ENCODE results near the gene OR4K2. TPM values are rescaled to one million over a fixed set of nuclear protein-coding genes. Genes with fewer than 3 reads are reported as not detected.

OR4K2 gene
- total RNA-seq, 1 donor from 2014 or later, result not detected

GRCh38 chr14:19917243-19917642 is 42.3 kb downstream of the OR4K2 start:
- DNase-seq (ENCODE audit: low spot score), result no peak
- no peak overlapping the region for H3K27ac Mint-ChIP-seq
- no peak overlapping the region for H3K27ac ChIP-seq
- no peak overlapping the region for H3K4me2 ChIP-seq
- TF ChIP-seq EZH2phosphoT487 (IDR thresholded peaks at IDR 0.05), result no peak
- peaks cover 81% of the 10 kb centered on the region for H3K9me3 ChIP-seq (ENCODE audit: low read depth)
- no peaks in the 10 kb centered on the region for H3K36me3 Mint-ChIP-seq
- H3K36me3 ChIP-seq, result no peaks in the 10 kb centered on the region
- no peaks in the 10 kb centered on the region for H3F3A ChIP-seq (ENCODE audit: low read depth)
- no peak overlapping the region for H2AFZ ChIP-seq (replicated peaks)
- H3K4me1 ChIP-seq, result no peaks in the 10 kb centered on the region
- no peak overlapping the region for H3K4me3 Mint-ChIP-seq
- no peaks in the 10 kb centered on the region for H3K27me3 ChIP-seq
- H3K79me2 ChIP-seq (ENCODE audit: low read depth), result no peaks in the 10 kb centered on the region
- H3K4me1 Mint-ChIP-seq, result no peaks in the 10 kb centered on the region
- peaks cover 17% of the 10 kb centered on the region for H3K9me3 Mint-ChIP-seq
- no peaks in the 10 kb centered on the region for H4K20me1 ChIP-seq (ENCODE audit: low read depth)
- no peaks in the 10 kb centered on the region for H3K27me3 Mint-ChIP-seq (ENCODE audit: insufficient read depth, low read depth)
- no peak overlapping the region for H3K9ac ChIP-seq
- no peak overlapping the region for H3K4me3 ChIP-seq

GRCh38 chr14:19917955-19918518 is 43.1 kb downstream of the OR4K2 start:
- no peak for TF ChIP-seq EZH2phosphoT487 (IDR thresholded peaks at IDR 0.05)
- Histone ChIP-seq H3K9ac (no peak overlapping the region), H3K4me1 (no peaks in the 10 kb centered on the region), H3F3A (ENCODE audit: low read depth) (no peaks in the 10 kb centered on the region), H3K79me2 (ENCODE audit: low read depth) (no peaks in the 10 kb centered on the region), H3K4me2 (no peak overlapping the region), H3K27me3 (no peaks in the 10 kb centered on the region), H3K27ac (no peak overlapping the region), H4K20me1 (ENCODE audit: low read depth) (no peaks in the 10 kb centered on the region), H3K4me3 (no peak overlapping the region), H2AFZ (replicated peaks) (no peak overlapping the region), H3K36me3 (no peaks in the 10 kb centered on the region), H3K9me3 (ENCODE audit: low read depth) (peaks cover 83% of the 10 kb centered on the region)
- peaks cover 13% of the 10 kb centered on the region for H3K9me3 Mint-ChIP-seq
- no peaks in the 10 kb centered on the region for H3K27me3 Mint-ChIP-seq (ENCODE audit: insufficient read depth, low read depth)
- no peak for DNase-seq (ENCODE audit: low spot score)
- no peak overlapping the region for H3K27ac Mint-ChIP-seq
- H3K36me3 Mint-ChIP-seq, result no peaks in the 10 kb centered on the region
- no peak overlapping the region for H3K4me3 Mint-ChIP-seq
- H3K4me1 Mint-ChIP-seq, result no peaks in the 10 kb centered on the region

GRCh38 chr14:19918553-19919264 is 43.8 kb downstream of the OR4K2 start:
- H3K9ac ChIP-seq, result no peak overlapping the region
- H3K79me2 ChIP-seq (ENCODE audit: low read depth), result no peaks in the 10 kb centered on the region
- no peaks in the 10 kb centered on the region for H3K4me1 ChIP-seq
- no peak overlapping the region for H3K4me3 ChIP-seq
- Mint-ChIP-seq H3K27ac (no peak overlapping the region), H3K27me3 (ENCODE audit: insufficient read depth, low read depth) (no peaks in the 10 kb centered on the region), H3K4me1 (no peaks in the 10 kb centered on the region), H3K36me3 (no peaks in the 10 kb centered on the region), H3K9me3 (peaks cover 9% of the 10 kb centered on the region), H3K4me3 (no peak overlapping the region)
- TF ChIP-seq CTCF (IDR thresholded peaks at IDR 0.05), result no peak
- TF ChIP-seq EZH2 (IDR thresholded peaks at IDR 0.05), result no peak
- no peak for TF ChIP-seq EZH2phosphoT487 (IDR thresholded peaks at IDR 0.05)
- peaks cover 86% of the 10 kb centered on the region for H3K9me3 ChIP-seq (ENCODE audit: low read depth)
- H3K36me3 ChIP-seq, result peaks cover 3% of the 10 kb centered on the region
- DNase-seq (ENCODE audit: low spot score), result no peak
- H4K20me1 ChIP-seq (ENCODE audit: low read depth), result no peaks in the 10 kb centered on the region
- no peaks in the 10 kb centered on the region for H3F3A ChIP-seq (ENCODE audit: low read depth)
- H2AFZ ChIP-seq (replicated peaks), result no peak overlapping the region
- H3K4me2 ChIP-seq, result no peak overlapping the region
- no peak overlapping the region for H3K27ac ChIP-seq
- H3K27me3 ChIP-seq, result no peaks in the 10 kb centered on the region

GRCh38 chr14:19920021-19920657 is 45.2 kb downstream of the OR4K2 start, which contains the start of gene OR4K5:
TSS of gene OR4K5 (plus strand) at chr14:19920607. CDS start at chr14:19920607, 0 bp downstream.
- Mint-ChIP-seq H3K4me1 (no peaks in the 10 kb centered on the region), H3K27ac (no peak within 1 kb of the TSS), H3K27me3 (ENCODE audit: insufficient read depth, low read depth) (no peaks in the 10 kb centered on the region), H3K9me3 (peaks cover 7% of the 10 kb centered on the region), H3K4me3 (no peak within 1 kb of the TSS), H3K36me3 (no peaks in the 10 kb centered on the region)
- H3K27ac ChIP-seq, result no peak within 1 kb of the TSS
- H4K20me1 ChIP-seq (ENCODE audit: low read depth), result no peaks in the 10 kb centered on the region
- H3K9ac ChIP-seq, result no peak within 1 kb of the TSS
- H3K9me3 ChIP-seq (ENCODE audit: low read depth), result peaks cover 91% of the 10 kb centered on the region
- no peaks in the 10 kb centered on the region for H3K27me3 ChIP-seq
- no peak for DNase-seq (ENCODE audit: low spot score)
- no peak within 1 kb of the TSS for H2AFZ ChIP-seq (replicated peaks)
- TF ChIP-seq EZH2phosphoT487 (IDR thresholded peaks at IDR 0.05), result no peak
- no peak for TF ChIP-seq EZH2 (IDR thresholded peaks at IDR 0.05)
- no peaks in the 10 kb centered on the region for H3K79me2 ChIP-seq (ENCODE audit: low read depth)
- H3F3A ChIP-seq (ENCODE audit: low read depth), result no peaks in the 10 kb centered on the region
- no peak within 1 kb of the TSS for H3K4me2 ChIP-seq
- peaks cover 3% of the 10 kb centered on the region for H3K36me3 ChIP-seq
- no peak within 1 kb of the TSS for H3K4me3 ChIP-seq
- no peaks in the 10 kb centered on the region for H3K4me1 ChIP-seq
